C4-2B (cell line): ENCODE results near the gene MBLAC1.
A peak's percentile ranks its signal among the peaks of the same experiment; 100 is the strongest.
"Not testable (repeated sequence)": the region's sequence is repeated elsewhere in the genome, so short reads cannot be mapped to it uniquely, and the experiment has no call there.

Experiments
- H3K27ac ChIP-seq: fragments of 450-650 bp; 2 replicates; pipeline ENCODE4 v1.5.1; 2017
- ZFX ChIP-seq: fragments of 450-650 bp; IDR thresholded peaks from 2 replicates; pipeline ENCODE4 v1.6.1; 2017
- TF ChIP-seq, protein P1 (sequence below): fragments of 450-650 bp; conservative IDR thresholded peaks from 2 replicates; pipeline ENCODE4 v1.5.1; 2017; ENCODE audit warnings: mild to moderate bottlenecking

Gene MBLAC1

DNA sequence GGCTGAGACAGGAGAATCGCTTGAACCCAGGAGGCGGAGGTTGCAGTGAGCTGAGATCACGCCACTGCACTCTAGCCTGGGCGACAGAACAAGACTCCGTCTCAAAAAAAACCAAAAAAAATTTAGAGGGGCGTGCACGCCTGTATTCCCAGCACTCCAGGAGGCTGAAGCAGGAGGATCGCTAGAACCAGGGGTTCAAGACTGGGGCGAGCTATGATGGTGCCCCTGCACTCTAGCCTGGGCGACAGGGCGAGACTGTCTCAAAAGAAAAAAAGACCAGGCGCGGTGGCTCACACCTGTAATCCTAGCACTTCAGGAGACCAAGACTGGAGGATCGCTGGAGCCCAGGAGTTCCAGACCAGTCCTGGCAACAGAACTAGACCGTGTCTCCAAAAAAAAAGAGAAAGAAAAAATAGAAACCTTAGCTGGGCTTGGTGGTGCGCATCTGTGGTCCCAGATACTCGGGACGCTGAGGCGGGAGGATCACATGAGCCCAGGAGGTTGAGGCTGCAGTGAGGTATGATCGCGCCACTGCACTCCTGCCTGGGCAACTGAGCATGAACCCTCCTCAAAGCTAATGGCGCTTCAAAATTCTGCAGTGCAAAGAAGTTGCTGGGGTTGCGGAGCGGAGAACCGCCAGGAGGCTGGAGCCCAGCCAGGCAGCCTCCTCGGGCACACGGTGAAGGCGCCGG is 382 bp upstream of the MBLAC1 start:
- TF ChIP-seq, protein P1, sequence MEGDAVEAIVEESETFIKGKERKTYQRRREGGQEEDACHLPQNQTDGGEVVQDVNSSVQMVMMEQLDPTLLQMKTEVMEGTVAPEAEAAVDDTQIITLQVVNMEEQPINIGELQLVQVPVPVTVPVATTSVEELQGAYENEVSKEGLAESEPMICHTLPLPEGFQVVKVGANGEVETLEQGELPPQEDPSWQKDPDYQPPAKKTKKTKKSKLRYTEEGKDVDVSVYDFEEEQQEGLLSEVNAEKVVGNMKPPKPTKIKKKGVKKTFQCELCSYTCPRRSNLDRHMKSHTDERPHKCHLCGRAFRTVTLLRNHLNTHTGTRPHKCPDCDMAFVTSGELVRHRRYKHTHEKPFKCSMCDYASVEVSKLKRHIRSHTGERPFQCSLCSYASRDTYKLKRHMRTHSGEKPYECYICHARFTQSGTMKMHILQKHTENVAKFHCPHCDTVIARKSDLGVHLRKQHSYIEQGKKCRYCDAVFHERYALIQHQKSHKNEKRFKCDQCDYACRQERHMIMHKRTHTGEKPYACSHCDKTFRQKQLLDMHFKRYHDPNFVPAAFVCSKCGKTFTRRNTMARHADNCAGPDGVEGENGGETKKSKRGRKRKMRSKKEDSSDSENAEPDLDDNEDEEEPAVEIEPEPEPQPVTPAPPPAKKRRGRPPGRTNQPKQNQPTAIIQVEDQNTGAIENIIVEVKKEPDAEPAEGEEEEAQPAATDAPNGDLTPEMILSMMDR, result no peak
- no peak for TF ChIP-seq ZFX
- peak overlapping the region; percentile 95 for H3K27ac ChIP-seq

GRCh38 chr7:100127866-100128636 is 1.3 kb downstream of the MBLAC1 start:
- no peak for TF ChIP-seq ZFX
- TF ChIP-seq, protein P1, result no peak
- H3K27ac ChIP-seq, result peak overlapping the region; percentile 95

- H3K27ac ChIP-seq, result no peak overlapping the region
- no peak for TF ChIP-seq ZFX
- TF ChIP-seq, protein P1, result no peak
Measured at GRCh38 chr7:100128637-100128963, 1.8 kb downstream of the MBLAC1 start.

- H3K27ac ChIP-seq, result not testable (repeated sequence)
Measured at GRCh38 chr7:100130220-100130607, 3.4 kb downstream of the MBLAC1 start.

GRCh38 chr7:100130608-100131453 is 4.1 kb downstream of the MBLAC1 start:
- no peak overlapping the region for H3K27ac ChIP-seq
- TF ChIP-seq, protein P1, result peak; percentile 98
- no peak for TF ChIP-seq ZFX

DNA sequence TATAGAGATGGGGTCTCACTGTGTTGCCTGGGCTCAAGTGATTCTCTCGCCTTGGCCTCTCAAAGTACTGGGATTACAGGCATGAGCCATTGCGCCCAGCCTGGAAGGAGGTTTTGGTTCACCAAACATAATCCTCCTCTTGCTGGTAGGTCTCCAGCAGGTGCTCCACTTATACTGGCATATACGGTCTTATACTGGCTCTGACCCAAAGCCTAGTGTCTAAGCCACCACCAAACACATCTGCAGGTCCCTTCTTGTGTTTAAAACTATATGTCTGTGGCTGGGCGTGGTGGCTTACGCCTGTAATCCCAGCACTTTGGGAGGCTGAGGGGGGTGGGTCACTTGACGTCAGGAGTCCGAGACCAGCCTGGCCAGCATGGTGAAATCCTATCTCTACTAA is 5.4 kb downstream of the MBLAC1 start:
- H3K27ac ChIP-seq, result no peak overlapping the region
- TF ChIP-seq ZFX, result no peak
- TF ChIP-seq, protein P1, result no peak

GRCh38 chr7:100132697-100133151 is 6.0 kb downstream of the MBLAC1 start:
- no peak for TF ChIP-seq ZFX
- TF ChIP-seq, protein P1, result peak; percentile 94
- H3K27ac ChIP-seq, result no peak overlapping the region
